Activated naive CD8-positive, alpha-beta T cell treated with anti-CD3 and anti-CD28 coated beads, Interleukin-2, amount 50 U/mL, for 24 hours (primary cell): ENCODE measurements around the gene FRAS1.

Experiments used
- ATAC-seq: fragments of 150-1000 bp; cut with Tn5 transposase; one replicate; pipeline ENCODE4 v1.10.0; 2021
- DNase-seq: peaks from one replicate; pipeline ENCODE4 v3.0.0; 2021
- H3K27ac Mint-ChIP-seq: one replicate; pipeline ENCODE4 v1.8.0; 2021; ENCODE audit warnings: mild to moderate bottlenecking, mixed read lengths
- H3K27me3 Mint-ChIP-seq: one replicate; pipeline ENCODE4 v1.8.0; 2021; ENCODE audit warnings: mixed read lengths
- H3K36me3 Mint-ChIP-seq: one replicate; pipeline ENCODE4 v1.8.0; 2021; ENCODE audit warnings: low read depth, mixed read lengths
- H3K4me1 Mint-ChIP-seq: one replicate; pipeline ENCODE4 v1.8.0; 2021; ENCODE audit warnings: mixed read lengths
- H3K4me3 Mint-ChIP-seq: one replicate; pipeline ENCODE4 v1.8.0; 2021; ENCODE audit warnings: mild to moderate bottlenecking, moderate library complexity, mixed read lengths
- H3K9me3 Mint-ChIP-seq: one replicate; pipeline ENCODE4 v1.8.0; 2021; ENCODE audit warnings: mixed read lengths

Gene FRAS1

GRCh38 chr4:78553043-78553396, 495.9 kb downstream of the FRAS1 start:
- Mint-ChIP-seq H3K36me3 (no peaks in the 10 kb centered on the region), H3K9me3 (no peaks in the 10 kb centered on the region), H3K4me1 (peaks cover 11% of the 10 kb centered on the region), H3K27ac (no peak overlapping the region), H3K27me3 (peaks cover 33% of the 10 kb centered on the region), H3K4me3 (no peak overlapping the region)
- ATAC-seq = no peak
- no peak for DNase-seq

- H3K36me3 Mint-ChIP-seq = no peaks in the 10 kb centered on the region
- no peaks in the 10 kb centered on the region for H3K9me3 Mint-ChIP-seq
- H3K27ac Mint-ChIP-seq = no peak overlapping the region
- no peak overlapping the region for H3K4me3 Mint-ChIP-seq
- peaks cover 11% of the 10 kb centered on the region for H3K4me1 Mint-ChIP-seq
- peaks cover 33% of the 10 kb centered on the region for H3K27me3 Mint-ChIP-seq
- ATAC-seq = no peak
- DNase-seq = no peak
These were observed 496.5 kb downstream of the FRAS1 start for GRCh38 chr4:78553529-78554060.

GRCh38 chr4:78556665-78557064, 499.5 kb downstream of the FRAS1 start:
- no peak for DNase-seq
- no peak overlapping the region for H3K4me3 Mint-ChIP-seq
- H3K9me3 Mint-ChIP-seq = no peaks in the 10 kb centered on the region
- peaks cover 8% of the 10 kb centered on the region for H3K4me1 Mint-ChIP-seq
- H3K36me3 Mint-ChIP-seq = no peaks in the 10 kb centered on the region
- H3K27me3 Mint-ChIP-seq = peaks cover 18% of the 10 kb centered on the region
- ATAC-seq = no peak
- no peak overlapping the region for H3K27ac Mint-ChIP-seq

GRCh38 chr4:78557841-78558240, 500.7 kb downstream of the FRAS1 start:
- peaks cover 13% of the 10 kb centered on the region for H3K27me3 Mint-ChIP-seq
- H3K9me3 Mint-ChIP-seq = no peaks in the 10 kb centered on the region
- no peak for DNase-seq
- H3K4me1 Mint-ChIP-seq = no peaks in the 10 kb centered on the region
- H3K4me3 Mint-ChIP-seq = no peak overlapping the region
- no peak overlapping the region for H3K27ac Mint-ChIP-seq
- no peaks in the 10 kb centered on the region for H3K36me3 Mint-ChIP-seq
- no peak for ATAC-seq

- H3K4me3 Mint-ChIP-seq = no peak overlapping the region
- no peak for DNase-seq
- no peaks in the 10 kb centered on the region for H3K36me3 Mint-ChIP-seq
- H3K27ac Mint-ChIP-seq = no peak overlapping the region
- H3K4me1 Mint-ChIP-seq = no peaks in the 10 kb centered on the region
- H3K27me3 Mint-ChIP-seq = peaks cover 8% of the 10 kb centered on the region
- ATAC-seq = no peak
- no peaks in the 10 kb centered on the region for H3K9me3 Mint-ChIP-seq
These were observed 501.3 kb downstream of the FRAS1 start for GRCh38 chr4:78558410-78558809.

- DNase-seq (no peak), ATAC-seq (no peak)
- Mint-ChIP-seq H3K36me3 (no peaks in the 10 kb centered on the region), H3K4me1 (no peaks in the 10 kb centered on the region), H3K27ac (no peak overlapping the region), H3K9me3 (no peaks in the 10 kb centered on the region), H3K4me3 (no peak overlapping the region), H3K27me3 (peaks cover 3% of the 10 kb centered on the region)
These were observed 503.3 kb downstream of the FRAS1 start for GRCh38 chr4:78560296-78560963.

- Mint-ChIP-seq H3K4me3 (no peak overlapping the region), H3K4me1 (no peaks in the 10 kb centered on the region), H3K9me3 (no peaks in the 10 kb centered on the region), H3K27me3 (peaks cover 3% of the 10 kb centered on the region), H3K36me3 (no peaks in the 10 kb centered on the region), H3K27ac (no peak overlapping the region)
- ATAC-seq (no peak), DNase-seq (no peak)
These were observed 504.6 kb downstream of the FRAS1 start for GRCh38 chr4:78561677-78562076.

GRCh38 chr4:78562687-78563086, 505.6 kb downstream of the FRAS1 start:
- no peak for DNase-seq
- Mint-ChIP-seq H3K27ac (no peak overlapping the region), H3K9me3 (no peaks in the 10 kb centered on the region), H3K4me1 (no peaks in the 10 kb centered on the region), H3K4me3 (no peak overlapping the region), H3K36me3 (no peaks in the 10 kb centered on the region), H3K27me3 (no peaks in the 10 kb centered on the region)
- ATAC-seq = no peak

GRCh38 chr4:78565971-78566372, 508.8 kb downstream of the FRAS1 start:
- ATAC-seq = no peak
- Mint-ChIP-seq H3K4me3 (no peak overlapping the region), H3K27me3 (no peaks in the 10 kb centered on the region), H3K4me1 (no peaks in the 10 kb centered on the region), H3K27ac (no peak overlapping the region), H3K9me3 (no peaks in the 10 kb centered on the region), H3K36me3 (no peaks in the 10 kb centered on the region)
- DNase-seq = no peak

- Mint-ChIP-seq H3K36me3 (no peaks in the 10 kb centered on the region), H3K27me3 (peaks cover under 1% of the 10 kb centered on the region), H3K27ac (no peak overlapping the region), H3K4me3 (no peak overlapping the region), H3K4me1 (no peaks in the 10 kb centered on the region), H3K9me3 (no peaks in the 10 kb centered on the region)
- ATAC-seq (no peak), DNase-seq (no peak)
These were observed 509.8 kb downstream of the FRAS1 start for GRCh38 chr4:78566834-78567499.

GRCh38 chr4:78567500-78568060, 510.5 kb downstream of the FRAS1 start:
- Mint-ChIP-seq H3K4me1 (no peaks in the 10 kb centered on the region), H3K27me3 (peaks cover 2% of the 10 kb centered on the region), H3K27ac (no peak overlapping the region), H3K9me3 (no peaks in the 10 kb centered on the region), H3K4me3 (no peak overlapping the region), H3K36me3 (no peaks in the 10 kb centered on the region)
- no peak for ATAC-seq
- DNase-seq = no peak

- no peak for ATAC-seq
These were observed 511.6 kb downstream of the FRAS1 start for GRCh38 chr4:78568640-78569305.

GRCh38 chr4:78569306-78569821, 512.2 kb downstream of the FRAS1 start:
- H3K9me3 Mint-ChIP-seq = no peaks in the 10 kb centered on the region
- DNase-seq = no peak
- no peaks in the 10 kb centered on the region for H3K36me3 Mint-ChIP-seq
- H3K4me3 Mint-ChIP-seq = no peak overlapping the region
- no peak overlapping the region for H3K27ac Mint-ChIP-seq
- H3K4me1 Mint-ChIP-seq = no peaks in the 10 kb centered on the region
- H3K27me3 Mint-ChIP-seq = peaks cover 2% of the 10 kb centered on the region
- ATAC-seq = no peak

More at GRCh38 chr4:78568640-78569305, 511.6 kb downstream of the FRAS1 start:
- H3K9me3 Mint-ChIP-seq = no peaks in the 10 kb centered on the region
- no peaks in the 10 kb centered on the region for H3K36me3 Mint-ChIP-seq
- H3K4me3 Mint-ChIP-seq = no peak overlapping the region
- H3K27me3 Mint-ChIP-seq = peaks cover 2% of the 10 kb centered on the region
- no peak overlapping the region for H3K27ac Mint-ChIP-seq
- no peaks in the 10 kb centered on the region for H3K4me1 Mint-ChIP-seq
- DNase-seq = no peak

GRCh38 chr4:78570117-78570516, 513.0 kb downstream of the FRAS1 start:
- Mint-ChIP-seq H3K27ac (no peak overlapping the region), H3K4me1 (no peaks in the 10 kb centered on the region), H3K4me3 (no peak overlapping the region), H3K36me3 (no peaks in the 10 kb centered on the region), H3K9me3 (no peaks in the 10 kb centered on the region), H3K27me3 (peaks cover 2% of the 10 kb centered on the region)
- DNase-seq = no peak
- ATAC-seq = no peak
